GM12875 (cell line): ENCODE results near the gene PPBP.

Source experiments
- H3K4me3 ChIP-seq: one replicate; pipeline ENCODE4 v1.5.1; 2011; ENCODE audit warnings: low read depth, low read length, control low read depth
- CTCF ChIP-seq: IDR thresholded peaks from 2 replicates; pipeline ENCODE4 v1.5.1; 2011; ENCODE audit warnings: low read depth, mild to moderate bottlenecking, control low read depth, inconsistent platforms, low read length, moderate library complexity, borderline replicate concordance; ENCODE audit not compliant: insufficient read depth

Gene PPBP

GRCh38 chr4:74013264-74013663 lies 25.3 kb upstream of the PPBP start:
- no peak overlapping the region for H3K4me3 ChIP-seq
- no peak for TF ChIP-seq CTCF

GRCh38 chr4:74012130-74012529 lies 24.1 kb upstream of the PPBP start:
- no peak overlapping the region for H3K4me3 ChIP-seq
- no peak for TF ChIP-seq CTCF

GRCh38 chr4:74009307-74009706 lies 21.3 kb upstream of the PPBP start:
- H3K4me3 ChIP-seq: no peak overlapping the region
- no peak for TF ChIP-seq CTCF

GRCh38 chr4:74006009-74006476 lies 18.1 kb upstream of the PPBP start:
- H3K4me3 ChIP-seq: no peak overlapping the region
- TF ChIP-seq CTCF: no peak

- H3K4me3 ChIP-seq: no peak overlapping the region
- TF ChIP-seq CTCF: no peak
Observed at GRCh38 chr4:74005528-74005927, 17.5 kb upstream of the PPBP start.

GRCh38 chr4:74004668-74005067 lies 16.7 kb upstream of the PPBP start:
- no peak overlapping the region for H3K4me3 ChIP-seq
- TF ChIP-seq CTCF: no peak

- no peak for TF ChIP-seq CTCF
Observed at GRCh38 chr4:74000301-74000700, 12.3 kb upstream of the PPBP start.

More at GRCh38 chr4:74000301-74000700, 12.3 kb upstream of the PPBP start:
- no peak overlapping the region for H3K4me3 ChIP-seq
